ENCODE results near the gene STRIP1.

Gene STRIP1

GRCh38 chr1:110098222-110099026 is 64.0 kb downstream of the STRIP1 start:
- no peak for DNase-seq

DNA sequence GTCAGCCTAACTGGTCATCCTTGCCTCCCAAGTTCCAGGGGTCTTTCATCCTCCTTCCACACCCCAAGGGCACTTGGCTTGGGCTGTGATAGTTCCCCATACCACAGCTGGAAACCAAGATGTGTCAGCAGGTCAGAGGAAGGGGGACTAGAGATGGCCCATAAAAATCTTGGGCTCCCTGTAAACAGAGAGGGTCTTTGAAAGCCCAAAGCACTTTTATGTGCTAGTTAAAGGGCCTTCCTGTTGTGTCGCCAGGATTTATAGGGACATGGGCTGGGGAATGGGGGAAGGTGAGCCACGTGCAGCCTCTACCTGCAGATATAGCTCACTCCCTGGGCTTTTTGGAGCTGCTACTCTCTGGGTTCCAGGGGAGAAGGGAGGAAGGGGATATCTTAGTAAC is 65.9 kb downstream of the STRIP1 start:
- no peak for DNase-seq

DNA sequence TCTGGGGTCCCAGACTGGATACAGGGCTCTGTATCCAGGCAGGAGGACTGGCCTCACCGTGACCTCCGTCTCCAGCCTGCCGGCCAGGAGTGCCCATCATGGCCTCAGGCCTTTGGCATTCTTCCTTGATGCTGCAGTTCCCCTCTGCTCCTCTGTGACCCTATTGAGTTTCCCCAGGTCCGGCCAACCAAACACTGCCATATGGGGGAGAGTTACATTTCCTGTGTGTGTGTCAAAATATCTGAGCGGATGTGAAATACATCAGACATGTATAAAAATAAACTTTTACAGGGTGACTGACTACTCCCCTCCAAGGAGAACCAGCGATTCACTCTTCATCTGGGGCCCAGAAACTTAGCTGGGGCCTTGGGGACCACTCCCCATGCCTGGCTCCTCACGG is 67.7 kb downstream of the STRIP1 start:
- no peak for DNase-seq

Measured in GDM1 (cell line).